Measurements from ENCODE around the gene PALS2.

GRCh38 chr7:24609570-24609969, 36.3 kb downstream of the PALS2 start:
- TF ChIP-seq POLR2AphosphoS5 (IDR thresholded peaks at IDR 0.05; ENCODE audit: borderline replicate concordance, low read depth, low read length) (no peak), EZH2 (IDR thresholded peaks at IDR 0.05) (no peak), FOXP2 (optimal IDR thresholded peaks at IDR 0.05; ENCODE audit: control extremely low read depth, extremely low read length, insufficient read depth) (no peak)
